Type B pancreatic cell (in vitro differentiated cells): ENCODE data around the gene CDK6. TPM values are rescaled to one million over a fixed set of nuclear protein-coding genes. Genes with fewer than 3 reads are reported as not detected.

Experiments used
- DNase-seq: peaks from one replicate; pipeline ENCODE4 v3.0.0; 2021; ENCODE audit warnings: mixed read lengths; ENCODE audit not compliant: unreplicated experiment; ENCODE audit errors: extremely low spot score
- H3K27ac Mint-ChIP-seq: 2 replicates; pipeline ENCODE4 v1.8.0; 2021; ENCODE audit warnings: mild to moderate bottlenecking, mixed read lengths
- H3K27me3 Mint-ChIP-seq: 2 replicates; pipeline ENCODE4 v1.8.0; 2021; ENCODE audit warnings: mixed read lengths
- H3K36me3 Mint-ChIP-seq: 2 replicates; pipeline ENCODE4 v1.8.0; 2021; ENCODE audit warnings: mixed read lengths
- H3K4me1 Mint-ChIP-seq: one replicate; pipeline ENCODE4 v1.8.0; 2021; ENCODE audit warnings: mixed read lengths; ENCODE audit not compliant: unreplicated experiment
- H3K4me3 Mint-ChIP-seq: 2 replicates; pipeline ENCODE4 v1.8.0; 2021; ENCODE audit warnings: mild to moderate bottlenecking, mixed read lengths
- H3K9me3 Mint-ChIP-seq: 2 replicates; pipeline ENCODE4 v1.8.0; 2021; ENCODE audit warnings: mixed read lengths
- CTCF ChIP-seq: fragments of 200-600 bp; sonication (generic); conservative IDR thresholded peaks from 2 replicates; pipeline ENCODE4 v1.5.0; 2021; ENCODE audit warnings: antibody characterized with exemption, mild to moderate bottlenecking
- total RNA-seq: library from RNA; stranded (reverse); gene quantifications from 2 replicates; pipeline ENCODE4 v1.2.1, GENCODE V29; 2021; ENCODE audit warnings: low replicate concordance

CDK6 gene
- total RNA-seq, 1 donor from 2014 or later: 68.5 TPM

GRCh38 chr7:92698237-92698841 is 138.0 kb downstream of the CDK6 start:
- H3K27me3 Mint-ChIP-seq: no peaks in the 10 kb centered on the region
- H3K9me3 Mint-ChIP-seq: no peaks in the 10 kb centered on the region
- peaks cover 12% of the 10 kb centered on the region for H3K36me3 Mint-ChIP-seq
- H3K27ac Mint-ChIP-seq: peak overlapping the region; percentile 90
- H3K4me1 Mint-ChIP-seq: peaks cover 53% of the 10 kb centered on the region
- no peak for DNase-seq
- peak; percentile 60 for TF ChIP-seq CTCF
- H3K4me3 Mint-ChIP-seq: peak overlapping the region; percentile 75

DNA sequence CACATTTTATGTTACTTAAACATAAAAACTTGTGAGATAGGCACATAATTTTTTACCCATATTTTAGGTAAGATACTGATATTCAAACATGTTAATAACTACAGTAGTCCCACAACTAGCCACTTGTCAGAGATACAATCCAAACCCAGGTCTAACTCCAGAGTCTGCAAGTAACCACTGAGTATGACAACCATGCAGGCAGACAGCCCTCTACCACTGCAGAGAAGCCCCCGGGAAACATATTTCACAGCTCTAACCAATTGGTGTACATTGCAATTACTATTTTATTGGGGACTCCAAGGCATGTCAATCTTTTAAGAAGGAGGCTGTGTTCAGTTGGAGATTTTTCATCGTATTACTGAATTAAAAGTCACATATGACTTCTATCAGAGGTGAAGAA is 139.0 kb downstream of the CDK6 start:
- Mint-ChIP-seq H3K4me3 (peak overlapping the region; percentile 53), H3K36me3 (peaks cover 7% of the 10 kb centered on the region), H3K4me1 (peaks cover 56% of the 10 kb centered on the region), H3K9me3 (no peaks in the 10 kb centered on the region), H3K27ac (peak overlapping the region; percentile 28), H3K27me3 (no peaks in the 10 kb centered on the region)
- DNase-seq: no peak
- TF ChIP-seq CTCF: no peak

DNA sequence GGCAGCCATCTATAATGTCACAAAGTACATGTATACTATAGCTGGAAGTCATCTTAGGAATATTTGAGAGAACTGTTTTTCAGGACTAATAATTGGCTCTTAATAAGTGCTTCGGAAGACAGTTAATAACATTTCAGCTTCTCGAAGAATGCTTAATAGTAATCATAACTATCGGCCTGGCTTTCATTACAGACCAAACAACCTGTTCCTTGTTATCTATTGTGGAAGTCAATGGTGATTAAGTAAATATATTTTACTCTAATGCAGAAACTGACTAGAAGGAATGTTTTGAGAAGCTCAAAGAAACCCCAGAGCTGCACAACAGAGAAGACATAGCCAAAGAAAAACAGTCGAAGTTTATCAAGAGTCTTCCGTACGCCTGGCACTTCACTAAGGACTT is 139.4 kb downstream of the CDK6 start:
- Mint-ChIP-seq H3K4me1 (peaks cover 56% of the 10 kb centered on the region), H3K9me3 (no peaks in the 10 kb centered on the region), H3K27ac (peak overlapping the region; percentile 93), H3K27me3 (no peaks in the 10 kb centered on the region), H3K4me3 (peak overlapping the region; percentile 74), H3K36me3 (peaks cover 7% of the 10 kb centered on the region)
- no peak for TF ChIP-seq CTCF
- no peak for DNase-seq

DNA sequence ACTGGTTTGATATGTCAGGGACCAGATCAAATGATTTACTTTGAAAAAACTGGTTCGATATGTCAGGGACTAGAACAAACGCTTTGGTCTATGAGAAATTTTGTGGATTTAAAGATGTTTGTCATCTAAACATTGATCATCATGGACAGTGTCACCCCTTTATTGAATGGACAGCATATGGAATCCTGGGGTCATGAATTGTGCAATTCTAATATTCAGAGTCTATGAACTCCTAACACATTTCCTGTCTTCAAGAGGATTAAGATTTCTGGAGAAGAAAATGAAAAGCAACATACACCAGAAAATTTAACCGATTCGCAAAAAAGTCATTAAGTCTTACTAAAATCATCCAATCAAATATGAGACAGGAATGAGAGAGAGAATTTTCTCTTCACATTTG is 139.8 kb downstream of the CDK6 start:
- no peak for DNase-seq
- Mint-ChIP-seq H3K27ac (peak overlapping the region; percentile 93), H3K4me1 (peaks cover 59% of the 10 kb centered on the region), H3K9me3 (peaks cover 2% of the 10 kb centered on the region), H3K4me3 (peak overlapping the region; percentile 74), H3K27me3 (no peaks in the 10 kb centered on the region), H3K36me3 (peaks cover 10% of the 10 kb centered on the region)
- no peak for TF ChIP-seq CTCF

GRCh38 chr7:92695308-92696261 is 140.8 kb downstream of the CDK6 start:
- Mint-ChIP-seq H3K27me3 (no peaks in the 10 kb centered on the region), H3K4me1 (peaks cover 61% of the 10 kb centered on the region), H3K36me3 (peaks cover 8% of the 10 kb centered on the region), H3K9me3 (peaks cover 4% of the 10 kb centered on the region), H3K27ac (peak overlapping the region; percentile 93), H3K4me3 (peak overlapping the region; percentile 91)
- no peak for TF ChIP-seq CTCF
- peak; percentile 75 for DNase-seq
